ENCODE results near the gene NOBOX.

DNA sequence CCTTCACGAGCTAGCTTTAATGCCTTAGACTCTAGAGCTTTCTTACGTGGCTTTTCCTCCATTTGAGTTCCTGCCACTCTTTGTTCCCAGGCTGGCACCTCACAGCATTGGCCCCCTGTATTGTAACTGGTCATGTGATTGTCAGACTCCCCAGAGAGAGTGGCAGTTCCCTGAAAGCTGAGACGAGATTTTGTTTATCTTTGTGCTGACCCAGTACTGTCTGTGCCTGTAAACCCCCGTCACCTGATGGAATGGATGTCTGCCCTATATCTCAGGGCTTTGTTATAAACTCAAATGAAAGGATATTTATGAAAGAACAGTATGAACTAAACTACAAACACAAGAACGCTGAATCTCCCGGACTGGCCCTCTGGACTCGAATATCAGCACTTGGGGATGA, 13.0 kb downstream of the NOBOX start:
- TF ChIP-seq, protein P1, sequence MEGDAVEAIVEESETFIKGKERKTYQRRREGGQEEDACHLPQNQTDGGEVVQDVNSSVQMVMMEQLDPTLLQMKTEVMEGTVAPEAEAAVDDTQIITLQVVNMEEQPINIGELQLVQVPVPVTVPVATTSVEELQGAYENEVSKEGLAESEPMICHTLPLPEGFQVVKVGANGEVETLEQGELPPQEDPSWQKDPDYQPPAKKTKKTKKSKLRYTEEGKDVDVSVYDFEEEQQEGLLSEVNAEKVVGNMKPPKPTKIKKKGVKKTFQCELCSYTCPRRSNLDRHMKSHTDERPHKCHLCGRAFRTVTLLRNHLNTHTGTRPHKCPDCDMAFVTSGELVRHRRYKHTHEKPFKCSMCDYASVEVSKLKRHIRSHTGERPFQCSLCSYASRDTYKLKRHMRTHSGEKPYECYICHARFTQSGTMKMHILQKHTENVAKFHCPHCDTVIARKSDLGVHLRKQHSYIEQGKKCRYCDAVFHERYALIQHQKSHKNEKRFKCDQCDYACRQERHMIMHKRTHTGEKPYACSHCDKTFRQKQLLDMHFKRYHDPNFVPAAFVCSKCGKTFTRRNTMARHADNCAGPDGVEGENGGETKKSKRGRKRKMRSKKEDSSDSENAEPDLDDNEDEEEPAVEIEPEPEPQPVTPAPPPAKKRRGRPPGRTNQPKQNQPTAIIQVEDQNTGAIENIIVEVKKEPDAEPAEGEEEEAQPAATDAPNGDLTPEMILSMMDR (conservative IDR thresholded peaks at IDR 0.05 in 1 of 2, IDR thresholded peaks at IDR 0.05 in 1 of 2; ENCODE audit: low read depth in 1 of 2, low read length in 2 of 2): no peak
- no peak for TF ChIP-seq EZH2 (IDR thresholded peaks at IDR 0.05; ENCODE audit: low read length, missing control alignments)
